ENCODE measurements around the gene AGAP2.
"Not testable (repeated sequence)": the region's sequence is repeated elsewhere in the genome, so short reads cannot be mapped to it uniquely, and the experiment has no call there.

Gene AGAP2

GRCh38 chr12:57735198-57735855, 3.2 kb downstream of the AGAP2 start:
- no peak for DNase-seq

GRCh38 chr12:57734591-57734990, 4.0 kb downstream of the AGAP2 start:
- no peak for DNase-seq

- DNase-seq: no peak
These were observed 4.6 kb downstream of the AGAP2 start for GRCh38 chr12:57733928-57734327.

DNA sequence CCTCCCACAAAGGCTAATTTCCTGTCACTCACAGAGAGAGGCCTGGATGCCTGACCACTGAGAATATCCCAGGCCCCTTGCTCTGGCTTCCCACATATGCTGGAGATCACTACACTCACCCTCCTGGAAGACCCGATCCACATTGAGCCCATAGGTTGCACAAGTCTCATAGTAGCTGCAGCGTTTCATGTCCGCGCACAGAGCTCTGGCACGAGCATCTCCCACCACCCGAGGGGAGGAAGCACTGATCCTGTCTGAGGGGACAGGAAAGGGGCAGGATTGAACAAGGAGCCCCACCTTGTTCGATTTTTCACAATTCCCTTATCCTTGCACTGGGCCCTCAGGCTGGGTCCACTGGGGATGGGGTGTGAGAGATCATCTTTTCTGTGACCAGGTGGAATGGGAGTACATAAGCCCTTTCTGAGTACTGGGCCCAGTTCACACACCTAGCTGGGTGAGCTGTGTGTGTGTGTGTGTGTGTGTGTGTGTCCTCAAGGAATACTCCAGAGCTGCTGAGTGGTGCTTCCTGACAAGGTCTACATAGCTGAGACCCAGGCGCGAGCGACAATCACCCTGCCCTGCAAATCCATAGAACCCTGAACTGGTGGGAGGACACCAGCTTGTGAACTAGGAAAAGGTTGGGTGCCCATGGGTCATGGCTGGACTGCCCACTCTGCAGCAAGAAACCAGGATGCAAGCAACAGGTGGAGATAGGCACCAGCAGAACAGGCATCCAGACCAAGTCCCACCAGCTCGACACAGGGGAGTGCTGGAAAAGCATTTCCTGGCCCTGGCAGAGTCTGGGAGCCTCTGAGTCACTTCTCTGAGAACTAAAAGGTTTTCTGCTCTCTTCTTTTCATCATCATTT, 5.6 kb downstream of the AGAP2 start:
- no peak for DNase-seq

DNA sequence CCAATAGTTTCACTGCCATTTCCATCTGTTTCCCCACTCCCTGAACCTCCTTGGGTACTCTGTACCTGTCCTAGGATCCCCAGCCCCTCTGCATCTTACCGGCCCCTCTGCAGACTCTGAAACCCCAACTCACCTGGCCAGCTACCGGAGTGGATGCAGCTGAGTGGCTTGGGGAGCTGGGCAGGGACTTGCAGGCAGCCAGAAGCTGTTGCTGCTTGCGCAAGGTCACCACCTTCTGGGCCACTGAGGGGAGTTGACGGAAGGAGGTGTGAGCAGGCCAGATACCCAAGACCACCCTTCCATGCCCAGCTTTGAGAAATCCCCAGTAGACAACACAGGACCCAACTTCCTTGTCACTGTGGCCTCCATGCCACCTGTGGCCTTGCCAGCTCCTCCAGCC, 6.3 kb downstream of the AGAP2 start:
- no peak for DNase-seq

DNA sequence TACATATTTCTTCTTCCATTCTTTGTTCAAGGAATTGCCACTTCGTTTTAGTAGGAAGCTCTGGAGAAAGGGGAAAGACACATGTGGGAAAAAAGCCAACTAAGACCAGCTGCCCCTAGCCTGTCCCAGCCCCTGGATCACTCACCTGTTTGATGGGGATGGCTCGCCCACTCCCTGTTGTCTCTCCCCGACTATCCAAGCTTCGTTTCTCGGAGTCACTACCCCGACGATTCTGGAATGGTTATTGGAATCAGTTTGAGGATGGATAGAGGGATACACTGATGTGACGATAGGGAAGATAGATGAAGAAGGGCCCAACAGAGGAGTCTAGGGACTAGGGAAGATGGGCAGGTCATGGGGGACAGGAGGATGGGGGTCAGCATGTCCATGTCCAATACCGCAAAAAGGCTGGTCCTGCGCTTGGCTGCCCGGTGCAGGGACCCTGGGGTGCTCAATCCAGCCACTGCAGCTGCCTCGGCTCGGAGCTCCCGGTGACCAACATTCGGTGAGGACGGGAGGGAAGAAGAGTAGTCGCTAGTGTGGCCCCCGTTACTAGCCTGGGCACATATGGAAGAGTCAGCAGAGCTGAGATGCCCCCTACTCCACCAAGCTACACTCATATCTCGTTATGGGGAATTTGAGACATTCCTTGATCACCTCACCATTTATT, 7.0 kb downstream of the AGAP2 start:
- no peak for DNase-seq

GRCh38 chr12:57730336-57731067, 8.0 kb downstream of the AGAP2 start:
- DNase-seq: no peak

- DNase-seq: no peak
These were observed 9.2 kb downstream of the AGAP2 start for GRCh38 chr12:57729321-57729844.

- DNase-seq: no peak
These were observed 10.7 kb downstream of the AGAP2 start for GRCh38 chr12:57727758-57728395.

GRCh38 chr12:57726884-57727757, 11.4 kb downstream of the AGAP2 start:
- DNase-seq: no peak

GRCh38 chr12:57726151-57726883, 12.2 kb downstream of the AGAP2 start:
- DNase-seq: no peak

- no peak for DNase-seq
These were observed 12.7 kb downstream of the AGAP2 start for GRCh38 chr12:57725851-57726150.

DNA sequence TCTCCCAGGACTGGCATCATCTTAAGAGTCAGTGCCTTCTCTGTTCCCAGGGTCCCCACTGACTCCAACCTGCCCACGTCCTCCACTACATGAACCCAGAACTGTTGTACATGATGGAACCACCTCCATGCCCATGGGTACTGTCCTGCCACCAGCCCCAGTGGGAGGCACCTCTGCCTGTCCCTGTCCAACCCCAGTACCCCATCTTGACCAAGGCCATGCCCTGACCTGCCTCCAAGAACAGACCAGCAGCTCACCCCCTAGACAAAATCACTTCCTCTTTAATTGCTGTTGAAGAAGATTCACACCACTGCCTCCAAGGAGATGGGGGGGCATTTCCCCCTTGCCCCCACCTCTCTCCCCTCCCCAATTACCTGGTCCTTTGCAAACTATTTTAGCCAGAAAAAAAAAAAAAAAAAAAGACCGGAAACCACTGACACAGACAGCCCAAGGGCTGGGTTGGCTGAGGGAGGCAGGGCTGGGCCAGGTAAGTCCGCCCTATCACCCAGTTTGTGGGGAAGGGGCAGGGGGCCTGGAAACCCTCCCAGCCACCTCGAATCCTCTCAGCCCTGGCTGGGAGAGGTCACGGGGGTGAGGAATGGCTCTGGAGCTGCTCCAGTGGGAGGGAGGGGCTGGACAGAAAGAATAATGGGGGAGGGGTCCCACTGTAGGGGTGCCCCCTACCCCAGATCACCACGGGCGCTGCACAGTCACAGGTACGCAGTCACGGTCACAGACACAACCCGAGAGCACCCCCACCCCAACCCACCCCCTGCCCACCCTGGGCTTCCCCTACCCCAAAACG, 13.4 kb downstream of the AGAP2 start:
- no peak for DNase-seq

DNA sequence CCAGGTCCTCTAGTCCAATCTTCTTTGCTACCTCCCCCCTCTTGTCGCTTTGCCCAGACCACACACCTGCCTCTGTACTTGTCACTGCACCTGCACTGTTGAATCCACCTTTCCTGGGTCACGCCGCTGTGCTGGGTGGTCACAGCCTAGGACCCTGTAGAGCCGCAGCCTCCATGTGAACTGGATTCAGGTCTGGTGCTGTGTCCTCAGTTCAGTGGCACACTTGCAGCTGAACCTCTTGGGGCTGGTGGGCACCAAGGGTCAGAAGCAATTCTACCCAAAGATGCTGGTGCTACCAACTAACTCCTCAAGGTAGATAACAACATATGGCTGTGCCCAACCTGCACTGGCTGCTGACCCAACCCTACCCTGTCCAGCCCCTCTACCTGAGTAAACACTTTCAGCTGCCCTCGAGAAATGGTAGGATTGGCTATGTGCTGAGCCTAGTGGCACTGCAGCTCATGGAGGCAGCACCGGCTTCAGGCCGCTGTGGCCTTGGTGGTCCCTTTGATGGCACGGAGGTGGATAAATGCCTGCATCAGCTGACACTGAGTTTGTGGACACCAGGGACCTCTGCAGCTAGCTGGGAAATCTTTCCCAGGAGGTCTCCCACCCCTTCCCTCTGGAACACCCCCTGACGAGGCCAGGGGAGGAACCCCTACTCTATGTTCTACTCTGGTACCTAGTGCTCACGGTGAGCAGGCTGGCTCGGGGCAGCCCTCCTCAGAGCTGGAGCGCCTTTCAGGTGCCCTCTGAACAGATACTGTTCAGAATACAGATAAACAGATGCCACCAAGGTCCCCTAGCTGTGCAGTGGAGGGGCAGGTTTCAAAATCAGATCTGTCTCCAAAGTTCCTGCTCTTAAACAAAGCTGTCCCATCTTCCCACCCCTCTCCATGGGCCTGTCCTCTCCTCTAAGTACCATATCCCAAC, 14.3 kb downstream of the AGAP2 start:
- DNase-seq: no peak

DNA sequence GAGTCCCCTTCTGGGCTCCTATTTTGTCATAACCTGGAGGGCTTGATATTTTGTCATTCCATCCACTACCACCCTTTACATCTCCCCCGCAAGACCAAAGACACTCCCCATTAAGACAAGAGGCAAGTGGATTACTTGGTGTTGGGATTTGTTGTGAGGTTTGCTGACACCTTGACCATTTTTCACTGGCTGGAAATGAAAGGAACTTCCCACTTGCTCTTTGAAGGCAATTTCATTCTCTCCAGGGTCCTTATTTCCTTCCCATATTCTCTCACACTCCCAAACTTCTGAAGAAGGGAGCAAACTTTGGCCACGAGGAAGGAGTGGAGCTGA, 14.9 kb downstream of the AGAP2 start:
- DNase-seq: no peak

DNA sequence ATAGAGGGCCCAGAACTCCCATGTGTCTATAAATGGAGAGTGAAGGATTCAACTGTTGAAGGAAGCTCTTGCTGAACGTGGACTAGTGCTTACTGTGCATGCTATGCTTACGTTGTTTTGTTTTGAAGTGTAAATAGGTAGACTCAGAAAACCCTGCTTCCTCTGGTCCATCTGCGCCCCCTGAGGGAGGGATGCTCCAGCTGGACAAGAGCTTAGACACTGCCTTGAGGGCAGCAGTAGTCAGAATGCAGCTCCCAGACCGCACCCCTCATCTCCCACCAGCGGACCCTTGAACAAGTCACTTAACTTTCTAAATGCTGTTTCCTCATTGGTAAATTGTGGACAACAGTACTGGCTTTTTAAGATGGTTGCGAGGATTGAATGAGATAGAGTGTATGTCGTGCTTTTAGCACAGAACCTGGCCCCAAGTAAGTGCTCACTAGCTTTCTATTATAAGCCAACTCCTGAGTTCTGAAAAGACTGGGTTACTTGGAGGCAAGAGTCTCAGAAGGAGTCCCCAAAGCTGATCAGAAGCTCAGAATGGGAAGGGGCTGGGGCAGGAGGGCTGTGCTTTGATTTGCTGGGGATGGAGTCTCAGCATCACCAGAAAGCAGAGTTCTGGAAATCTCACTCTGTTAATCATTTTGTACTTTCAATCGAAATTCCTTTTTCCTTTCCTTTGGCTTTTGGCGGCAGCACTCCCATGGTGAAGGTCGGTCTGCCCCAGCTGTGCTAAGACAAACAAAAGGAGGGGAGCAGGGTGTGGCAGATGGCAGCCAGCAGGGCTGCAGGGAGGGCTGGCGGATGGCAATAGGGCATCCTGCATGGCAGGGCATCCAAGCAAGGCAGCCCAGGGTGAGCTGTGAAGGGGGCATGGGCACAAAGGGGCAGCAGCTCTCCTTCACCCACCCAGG, 15.6 kb downstream of the AGAP2 start:
- DNase-seq: no peak

- DNase-seq: not testable (repeated sequence)
These were observed 16.5 kb downstream of the AGAP2 start for GRCh38 chr12:57721846-57722608.
